GM21576 (cell line): ENCODE data around the gene OTOL1.

ENCODE experiments used
- ATAC-seq: cut with Tn5 transposase; IDR thresholded peaks from one replicate; pipeline ENCODE4 v1.9.1; 2021; ENCODE audit warnings: mild to moderate bottlenecking, moderate library complexity; ENCODE audit not compliant: unreplicated experiment

OTOL1 gene

GRCh38 chr3:161531930-161532329, 35.3 kb downstream of the OTOL1 start:
- ATAC-seq: no peak

GRCh38 chr3:161540594-161540993, 44.0 kb downstream of the OTOL1 start:
- peak; percentile 45 for ATAC-seq

GRCh38 chr3:161545824-161546223, 49.2 kb downstream of the OTOL1 start:
- ATAC-seq: no peak

- ATAC-seq: no peak
Observed at GRCh38 chr3:161548301-161548700, 51.7 kb downstream of the OTOL1 start.

- no peak for ATAC-seq
Observed at GRCh38 chr3:161549261-161549660, 52.7 kb downstream of the OTOL1 start.

GRCh38 chr3:161550491-161551195, 54.0 kb downstream of the OTOL1 start:
- no peak for ATAC-seq

GRCh38 chr3:161551697-161552096, 55.1 kb downstream of the OTOL1 start:
- ATAC-seq: no peak

GRCh38 chr3:161552984-161553560, 56.5 kb downstream of the OTOL1 start:
- ATAC-seq: no peak
